GM12892 (cell line): ENCODE measurements around the gene FIBIN.
"Not testable (repeated sequence)": the region's sequence is repeated elsewhere in the genome, so short reads cannot be mapped to it uniquely, and the experiment has no call there.

Experiments used
- POLR2A ChIP-seq: IDR thresholded peaks from 2 replicates; pipeline ENCODE4 v1.6.1; 2011; ENCODE audit warnings: low read depth, low read length, control low read depth
- TAF1 ChIP-seq: IDR thresholded peaks from 2 replicates; pipeline ENCODE4 v1.6.1; 2011; ENCODE audit warnings: low read depth, mild to moderate bottlenecking, control low read depth, low read length, borderline replicate concordance

- TF ChIP-seq POLR2A, TAF1: not testable (repeated sequence)
These were observed 28.9 kb upstream of the FIBIN start for GRCh38 chr11:26964847-26965485.
